ENCODE data around the gene C1orf116.

Gene C1orf116

GRCh38 chr1:207076181-207076955 is 43.8 kb upstream of the C1orf116 start:
- no peaks in the 10 kb centered on the region for H3K9me3 ChIP-seq (ENCODE audit: control insufficient read depth, insufficient read depth, low read depth, low read length)
- no peak overlapping the region for H3K4me3 ChIP-seq (ENCODE audit: low read depth, low read length)
- H3K36me3 ChIP-seq (ENCODE audit: control insufficient read depth in 2 of 2, insufficient read depth in 1 of 2, low read length in 2 of 2), result peaks cover 0 to 8% of the 10 kb centered on the region in 2 experiments; a peak in 1 of 3 replicates
- CTCF ChIA-PET, result interaction anchor here (0.9 to 4.8 kb wide), 9 partner anchors 8 to 444 kb away, joined by 3 to 25 read pairs (median 5); partner anchors contain the start of gene YOD1
- TF ChIP-seq GLI2 (tag by site-specific recombination; IDR thresholded peaks at IDR 0.05; ENCODE audit: borderline replicate concordance, low read depth) (no peak), ZNF391 (tag by site-specific recombination; IDR thresholded peaks at IDR 0.05; ENCODE audit: borderline replicate concordance, low read depth) (no peak), ZNF830 (tag by site-specific recombination; IDR thresholded peaks at IDR 0.05; ENCODE audit: low read depth) (no peak), KLF1 (tag by site-specific recombination; IDR thresholded peaks at IDR 0.05) (no peak), ZNF488 (tag by site-specific recombination; IDR thresholded peaks at IDR 0.05) (no peak), ZNF514 (tag by site-specific recombination; IDR thresholded peaks at IDR 0.05) (no peak), ZNF114 (tag by site-specific recombination; IDR thresholded peaks at IDR 0.05) (no peak), KLF8 (tag by site-specific recombination; IDR thresholded peaks at IDR 0.05) (no peak), ZBTB10 (tag by site-specific recombination; IDR thresholded peaks at IDR 0.05) (no peak), WT1 (tag by site-specific recombination; IDR thresholded peaks at IDR 0.05) (no peak), ZNF2 (tag by site-specific recombination; IDR thresholded peaks at IDR 0.05) (no peak), ZNF140 (tag by site-specific recombination; IDR thresholded peaks at IDR 0.05) (no peak), ZNF555 (tag by site-specific recombination; conservative IDR thresholded peaks at IDR 0.05) (no peak), KLF16 (tag by site-specific recombination; IDR thresholded peaks at IDR 0.05) (no peak)
- POLR2A ChIA-PET, result no interaction called here
- H3K4me1 ChIP-seq (ENCODE audit: control insufficient read depth, insufficient read depth, low read length), result no peaks in the 10 kb centered on the region
- H3K27ac ChIP-seq (ENCODE audit: extremely low read depth, low read depth, low read length), result no peak overlapping the region

- ChIA-PET POLR2A (interaction anchor here (1.0 kb wide), 1 partner anchor 21 kb away, joined by 3 read pairs; the partner anchor contains the start of gene PFKFB2), CTCF (interaction anchor here (0.6 to 4.8 kb wide), 9 partner anchors 10 to 575 kb away, joined by 3 to 25 read pairs (median 6); partner anchors contain the start of gene YOD1)
- Histone ChIP-seq H3K36me3 (ENCODE audit: control insufficient read depth in 2 of 2, insufficient read depth in 1 of 2, low read length in 2 of 2) (peaks cover 0 to 31% of the 10 kb centered on the region in 2 experiments; a peak in 1 of 3 replicates), H3K4me3 (ENCODE audit: low read depth, low read length) (no peak overlapping the region), H3K9me3 (ENCODE audit: control insufficient read depth, insufficient read depth, low read depth, low read length) (no peaks in the 10 kb centered on the region), H3K27ac (ENCODE audit: extremely low read depth, low read depth, low read length) (no peak overlapping the region), H3K4me1 (ENCODE audit: control insufficient read depth, insufficient read depth, low read length) (no peaks in the 10 kb centered on the region)
- TF ChIP-seq REST (tag by site-specific recombination; IDR thresholded peaks at IDR 0.05) (peak; percentile 81), ZNF645 (tag by site-specific recombination; IDR thresholded peaks at IDR 0.05) (no peak)
Measured at GRCh38 chr1:207073906-207074820, 41.6 kb upstream of the C1orf116 start.

Data from HEK293 (cell line).